Upper lobe of left lung (tissue), 6 donors: ENCODE results near the gene PDXP. TPM values are rescaled to one million over a fixed set of nuclear protein-coding genes. Genes with fewer than 3 reads are reported as not detected.

Source experiments
- ATAC-seq, 2 donors: fragments of 200-7000 bp; cut with Tn5 transposase; one replicate each; pipeline ENCODE4 v1.9.1; 2022; ENCODE audit warnings: mild to moderate bottlenecking in 2 of 2, moderate library complexity in 2 of 2; ENCODE audit not compliant: low FRiP score in 2 of 2
- DNase-seq, 2 donors: peaks; one replicate each; pipeline ENCODE4 v3.0.0-alpha.2; 2019 to 2020
- H3K27ac ChIP-seq, 4 donors: fragments of 200-600 bp; sonication (generic); one replicate each; pipeline ENCODE4 v1.5.1; 2016 to 2019
- H3K27me3 ChIP-seq, 4 donors: fragments of 200-600 bp; sonication (generic); one replicate each; pipeline ENCODE4 v1.5.1; 2017 to 2019
- H3K36me3 ChIP-seq, 4 donors: fragments of 200-600 bp; sonication (generic); one replicate each; pipeline ENCODE4 v1.5.1; 2016 to 2019
- H3K4me1 ChIP-seq, 4 donors: fragments of 200-600 bp; sonication (generic); one replicate each; pipeline ENCODE4 v1.5.1; 2018 to 2019
- H3K4me3 ChIP-seq, 4 donors: fragments of 200-600 bp; sonication (generic); one replicate each; pipeline ENCODE4 v1.5.1; 2017 to 2019; ENCODE audit warnings: mild to moderate bottlenecking in 2 of 4, moderate library complexity in 1 of 4
- H3K9me3 ChIP-seq, 4 donors: fragments of 200-600 bp; sonication (generic); one replicate each; pipeline ENCODE4 v1.5.1; 2018 to 2019
- CTCF ChIP-seq, 6 experiments: fragments of 450-650 bp in 4 of 6; fragments of 200-600 bp in 2 of 6; sonication (generic) in 2 of 6; IDR thresholded peaks; one replicate each; pipeline ENCODE4 v1.5.1; 2016 to 2019; ENCODE audit warnings: antibody characterized with exemption in 6 of 6
- EP300 ChIP-seq, 4 donors: sonication (generic); formaldehyde crosslinking; IDR thresholded peaks; one replicate each; pipeline ENCODE4 v1.5.1; 2017; ENCODE audit warnings: antibody characterized with exemption in 4 of 4, control low read depth in 2 of 4
- POLR2A ChIP-seq, 4 donors: fragments of 450-650 bp; IDR thresholded peaks; one replicate each; pipeline ENCODE4 v1.5.1; 2016 to 2017; ENCODE audit warnings: antibody characterized with exemption in 4 of 4, mild to moderate bottlenecking in 2 of 4
- POLR2AphosphoS5 ChIP-seq, 2 donors: sonication (generic); formaldehyde crosslinking; IDR thresholded peaks; one replicate each; pipeline ENCODE4 v1.5.1; 2017; ENCODE audit warnings: antibody characterized with exemption in 2 of 2
- WGBS, 2 donors: methylation state at CpG; one replicate each; pipeline ENCODE4 v1.1.5; 2017 to 2018; 5-methylcytosine and 5-hydroxymethylcytosine counted together
- total RNA-seq, 6 donors: library from RNA; depleted of rRNA in 4 of 6; stranded (reverse); fragments of >200 nt in 4 of 6; gene quantifications; one replicate each; pipeline versions ENCODE4 v1.1.0 to v1.2.1, GENCODE V29; 2016 to 2021
- donor health status: DM: no; HTN: no; CAD: no; lungs with moderate emphysema.
- donor health status: DM: no; HTN: yes; CAD: no; lungs with severe emphysema.

The PDXP gene
- total RNA-seq, 6 donors from 2014 or later, result 2.1 to 11.1 (median 8.7) TPM

- Histone ChIP-seq H3K4me3 (no peak overlapping the region), H3K27me3 (no peaks in the 10 kb centered on the region), H3K27ac (peak overlapping the region; percentile 8 to 78 (median 46)), H3K9me3 (no peaks in the 10 kb centered on the region), H3K36me3 (peaks cover 7 to 79% (median 48%) of the 10 kb centered on the region in 4 donors), H3K4me1 (peaks cover 30 to 47% (median 38%) of the 10 kb centered on the region in 4 donors)
- peak in 1 of 2 donors; percentile 60 for DNase-seq
- TF ChIP-seq CTCF (IDR thresholded peaks at IDR 0.05), result no peak
- no peak for TF ChIP-seq POLR2A (IDR thresholded peaks at IDR 0.05)
- no peak for TF ChIP-seq EP300 (IDR thresholded peaks at IDR 0.05)
- no peak for TF ChIP-seq POLR2AphosphoS5 (IDR thresholded peaks at IDR 0.05)
- 42 to 90% methylated on average over 3 to 6 of the region's 6 CpGs for WGBS, 2 donors
- ATAC-seq, result peak in 1 of 2 donors; percentile 1
These were observed 31.0 kb upstream of the PDXP start for GRCh38 chr22:37627545-37627944.

GRCh38 chr22:37628830-37629229, 29.7 kb upstream of the PDXP start:
- ATAC-seq (no peak), DNase-seq (no peak)
- 87 to 96% methylated on average over 6 to 7 of the region's 8 CpGs for WGBS, 2 donors
- Histone ChIP-seq H3K9me3 (no peaks in the 10 kb centered on the region), H3K4me1 (peaks cover 37 to 57% (median 44%) of the 10 kb centered on the region in 4 donors), H3K27me3 (no peaks in the 10 kb centered on the region), H3K4me3 (no peak overlapping the region), H3K36me3 (peaks cover 7 to 70% (median 44%) of the 10 kb centered on the region in 4 donors), H3K27ac (peak overlapping the region in 1 of 4 donors; percentile 27)
- TF ChIP-seq EP300 (IDR thresholded peaks at IDR 0.05) (no peak), POLR2AphosphoS5 (IDR thresholded peaks at IDR 0.05) (no peak), CTCF (IDR thresholded peaks at IDR 0.05) (no peak), POLR2A (IDR thresholded peaks at IDR 0.05) (no peak)

GRCh38 chr22:37629928-37630327, 28.6 kb upstream of the PDXP start:
- Histone ChIP-seq H3K27ac (no peak overlapping the region), H3K4me1 (peaks cover 47 to 57% (median 50%) of the 10 kb centered on the region in 4 donors), H3K27me3 (no peaks in the 10 kb centered on the region), H3K9me3 (no peaks in the 10 kb centered on the region), H3K36me3 (peaks cover 7 to 61% (median 41%) of the 10 kb centered on the region in 4 donors), H3K4me3 (no peak overlapping the region)
- DNase-seq, result no peak
- no peak for ATAC-seq
- 74 to 92% methylated on average over 6 to 10 of the region's 10 CpGs for WGBS, 2 donors
- TF ChIP-seq POLR2AphosphoS5 (IDR thresholded peaks at IDR 0.05) (no peak), CTCF (IDR thresholded peaks at IDR 0.05) (no peak), POLR2A (IDR thresholded peaks at IDR 0.05) (no peak), EP300 (IDR thresholded peaks at IDR 0.05) (no peak)

GRCh38 chr22:37630839-37631435, 27.6 kb upstream of the PDXP start:
- Histone ChIP-seq H3K4me1 (peaks cover 52 to 54% (median 54%) of the 10 kb centered on the region in 4 donors), H3K9me3 (no peaks in the 10 kb centered on the region), H3K27me3 (no peaks in the 10 kb centered on the region), H3K36me3 (peaks cover 7 to 52% (median 37%) of the 10 kb centered on the region in 4 donors), H3K4me3 (no peak overlapping the region), H3K27ac (peak overlapping the region in 3 of 4 donors; percentile 24 to 42 (median 35))
- no peak for ATAC-seq
- no peak for TF ChIP-seq EP300 (IDR thresholded peaks at IDR 0.05)
- TF ChIP-seq POLR2A (IDR thresholded peaks at IDR 0.05), result no peak
- TF ChIP-seq CTCF (IDR thresholded peaks at IDR 0.05), result no peak
- no peak for TF ChIP-seq POLR2AphosphoS5 (IDR thresholded peaks at IDR 0.05)
- WGBS, 2 donors, result 95 to 100% methylated on average over 2 to 9 of the region's 9 CpGs
- no peak for DNase-seq
